ENCODE measurements around the gene SOCS4. TPM values are rescaled to one million over a fixed set of nuclear protein-coding genes. Genes with fewer than 3 reads are reported as not detected.

The SOCS4 gene
- total RNA-seq, 1 experiment from 2014 or later, result 12.7 TPM

DNA sequence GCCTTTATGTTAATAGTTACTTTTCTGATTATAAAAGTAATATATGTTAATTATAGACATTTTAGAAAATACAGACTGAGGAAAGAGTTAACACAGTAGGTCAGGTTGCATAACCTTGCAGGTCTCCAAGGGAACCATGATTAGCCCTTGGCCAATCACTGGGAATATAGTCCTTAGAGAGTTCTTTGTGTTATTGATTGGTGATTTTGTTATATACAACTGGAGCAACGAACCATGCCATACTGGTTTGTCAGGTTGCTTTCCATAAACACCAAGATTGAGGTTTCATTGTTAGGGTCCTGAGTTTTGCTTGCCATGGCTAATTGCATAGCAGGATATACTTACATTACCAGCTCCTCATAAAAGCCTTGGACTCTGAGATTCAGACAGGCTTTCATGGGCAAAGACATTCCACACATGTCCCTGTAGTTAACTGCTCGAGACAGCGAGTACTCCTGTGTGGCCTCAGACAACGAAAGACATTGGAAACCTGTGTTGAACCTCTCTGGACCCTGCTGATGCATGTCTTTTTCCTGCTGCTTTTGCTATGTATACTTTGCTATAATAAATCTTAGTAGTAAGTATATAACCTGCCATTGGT, 58.1 kb downstream of the SOCS4 start:
- DNase-seq (ENCODE audit: low spot score), result no peak

DNA sequence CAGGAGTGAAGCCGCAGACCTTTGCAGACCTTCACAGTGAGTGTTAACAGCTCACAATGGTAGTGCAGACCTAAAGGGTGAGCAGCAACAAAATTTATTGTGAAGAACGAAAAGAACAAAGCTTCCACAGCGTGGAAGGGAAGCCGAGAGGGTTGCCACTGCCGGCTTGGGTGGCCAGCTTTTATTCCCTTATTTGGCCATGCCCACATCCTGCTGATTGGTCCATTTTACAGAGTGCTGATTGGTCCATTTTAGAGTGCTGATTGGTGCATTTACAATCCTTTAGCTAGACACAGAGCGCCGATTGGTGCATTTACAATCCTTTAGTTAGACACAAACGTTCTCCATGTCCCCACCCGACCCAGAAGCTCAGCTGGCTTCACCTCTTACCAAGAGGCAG, 59.9 kb downstream of the SOCS4 start:
- DNase-seq (ENCODE audit: low spot score), result no peak

DNA sequence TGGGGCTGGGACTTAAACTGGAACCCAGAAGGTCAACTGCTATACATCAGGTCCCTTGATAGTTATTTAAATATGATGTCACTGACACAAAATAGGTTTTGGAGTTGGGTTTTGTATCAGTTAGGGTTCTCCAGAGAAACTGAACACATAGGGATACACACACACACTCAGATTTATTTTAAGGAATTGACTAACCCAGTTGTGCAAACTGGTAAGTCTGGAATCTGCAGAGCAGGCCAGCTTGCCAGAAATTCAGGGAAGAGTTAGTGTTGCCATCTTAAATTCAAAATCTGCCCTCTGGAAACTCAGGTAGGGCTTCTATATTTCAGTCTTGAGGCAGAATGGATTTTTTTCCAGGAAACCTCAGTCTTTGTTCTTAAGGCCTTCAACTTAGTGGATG, 61.3 kb downstream of the SOCS4 start:
- DNase-seq (ENCODE audit: low spot score), result no peak

DNA sequence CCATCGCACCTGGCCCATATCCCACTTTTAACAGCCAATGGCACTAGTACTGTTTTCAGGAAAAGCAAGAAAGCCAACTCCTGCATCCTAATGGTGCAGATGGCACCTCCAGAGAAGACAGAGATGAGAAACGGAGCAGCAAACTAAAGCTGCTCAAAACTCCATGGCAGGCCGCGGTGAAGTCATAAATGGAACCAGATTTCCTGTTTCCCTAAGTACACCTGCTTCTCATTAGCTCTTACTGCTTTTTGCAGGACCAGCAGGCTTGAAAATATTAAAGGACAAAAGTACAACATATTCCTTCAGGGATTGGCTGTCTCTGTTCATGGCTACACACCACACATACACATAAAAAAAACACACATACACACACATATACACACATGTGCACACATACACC, 65.3 kb downstream of the SOCS4 start:
- no peak for DNase-seq (ENCODE audit: low spot score)

DNA sequence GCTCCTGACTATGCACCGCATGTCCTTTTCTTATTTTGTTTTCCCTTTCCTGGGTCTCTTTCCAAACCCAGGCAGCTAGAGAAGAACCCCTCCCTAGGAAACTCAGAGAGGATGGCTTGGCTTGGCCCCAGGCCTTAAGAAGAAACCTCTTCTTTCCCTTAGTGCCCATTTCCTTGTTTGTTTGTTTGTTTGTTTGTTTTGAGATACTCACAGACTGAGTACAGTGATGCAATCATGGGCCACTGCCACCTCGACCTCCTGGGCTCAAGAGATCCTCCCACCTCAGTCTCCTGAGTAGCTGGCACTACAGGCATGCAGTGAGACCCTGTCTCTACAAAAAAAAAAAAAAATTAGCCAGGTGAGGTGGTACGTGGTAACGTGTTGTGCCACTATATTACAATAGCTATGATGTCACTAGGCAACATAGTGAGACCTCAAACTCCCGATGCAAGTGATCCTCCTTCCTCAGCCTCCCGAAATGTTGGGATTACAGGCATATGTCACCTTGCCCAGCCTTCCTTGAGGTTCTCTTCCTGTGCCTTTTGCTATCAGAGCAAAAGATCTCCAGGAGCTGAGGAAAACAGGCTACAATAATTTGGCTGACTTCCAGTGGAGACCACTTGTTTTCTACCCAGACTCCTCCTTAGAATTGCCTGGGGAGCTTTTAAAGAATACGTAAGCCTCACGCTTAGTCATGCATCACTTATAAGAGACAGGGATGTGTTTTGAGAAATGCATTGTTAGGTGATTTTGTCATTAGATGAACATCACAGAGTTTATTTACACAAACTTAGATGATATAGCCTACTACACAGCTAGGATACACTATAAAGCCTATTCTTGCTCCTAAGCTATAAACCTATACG, 67.5 kb downstream of the SOCS4 start:
- no peak for DNase-seq (ENCODE audit: low spot score)

DNA sequence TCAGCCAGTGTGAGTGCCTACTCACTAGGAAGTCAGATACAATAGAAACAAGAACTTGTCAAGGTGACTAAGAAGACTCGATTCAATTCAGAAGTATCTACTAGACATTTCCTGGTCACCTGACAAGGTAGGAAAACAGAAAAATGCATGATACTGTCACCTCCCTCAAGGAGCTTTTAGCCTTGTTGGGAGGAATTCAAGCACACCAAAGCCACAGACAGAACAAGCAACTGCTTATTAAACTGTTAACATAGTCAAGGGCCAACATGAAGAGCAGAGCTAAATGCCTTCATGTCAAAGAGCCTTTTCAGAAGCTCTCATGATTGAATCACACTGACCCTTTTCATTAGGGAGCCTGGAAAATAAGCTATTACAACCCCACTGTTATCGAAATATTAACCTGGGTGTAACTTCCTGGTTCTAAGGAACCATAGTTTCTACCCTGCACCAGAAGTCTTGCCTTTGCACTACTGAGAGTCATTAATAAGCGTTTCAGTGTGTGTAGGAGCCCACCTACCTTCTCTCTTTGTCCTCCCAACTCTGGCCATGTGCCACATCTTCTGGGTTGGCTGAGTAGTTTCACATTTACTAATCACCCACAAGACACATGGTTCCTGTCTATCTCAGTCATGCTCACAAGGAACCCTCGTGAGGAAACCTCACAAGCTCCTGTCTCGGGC, 71.0 kb downstream of the SOCS4 start:
- no peak for DNase-seq (ENCODE audit: low spot score)

DNA sequence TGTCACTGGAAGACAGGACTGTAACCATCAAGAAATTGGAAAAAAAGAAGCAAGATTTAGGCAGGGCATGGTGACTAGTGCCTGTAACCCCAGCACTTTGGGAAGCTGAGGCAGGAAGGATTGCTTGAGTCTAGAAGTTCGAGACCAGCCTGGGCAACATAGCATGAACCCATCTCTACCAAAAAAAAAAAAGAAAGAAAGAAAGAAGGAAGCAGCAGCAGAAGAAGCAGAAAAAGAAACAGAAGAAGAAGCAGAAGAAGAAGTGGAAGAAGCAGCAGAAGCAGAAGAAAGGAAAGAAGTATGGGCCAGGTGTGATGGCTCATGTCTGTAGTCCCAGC, 71.5 kb downstream of the SOCS4 start:
- DNase-seq (ENCODE audit: low spot score), result no peak

Other genes with a start within 250 kb of the SOCS4 start
- gene GCH1, start 124.4 kb upstream of the SOCS4 start, total RNA-seq (2014; rRNA removed; shearing (Covaris generic)), result 3.1 and 17.0 TPM in 2 replicates
- gene WDHD1, start 137 bp upstream of the SOCS4 start, total RNA-seq (2014; rRNA removed; shearing (Covaris generic)), result 13.3 and 14.6 TPM in 2 replicates
- 40.1 and 44.2 TPM in 2 replicates for gene MAPK1IP1L, start 24.4 kb downstream of the SOCS4 start, total RNA-seq (2014; rRNA removed; shearing (Covaris generic))
- gene LGALS3, start 102.0 kb downstream of the SOCS4 start, total RNA-seq (2014; rRNA removed; shearing (Covaris generic)), result 87.7 and 134 TPM in 2 replicates
- 49.8 and 58.4 TPM in 2 replicates for gene DLGAP5, start 164.3 kb downstream of the SOCS4 start, total RNA-seq (2014; rRNA removed; shearing (Covaris generic))
- 13.5 and 16.7 TPM in 2 replicates for gene FBXO34, start 244.2 kb downstream of the SOCS4 start, total RNA-seq (2014; rRNA removed; shearing (Covaris generic))

All from A172 (cell line).